Testis (tissue), 2 donors: ENCODE data around the gene IRGQ.

ENCODE experiments used
- CTCF ChIP-seq, 3 experiments: fragments of 450-650 bp in 2 of 3; fragments of 200-600 bp in 1 of 3; sonication (generic) in 1 of 3; IDR thresholded peaks; one replicate each; pipeline ENCODE4 v1.5.1; 2016 to 2019; ENCODE audit warnings: antibody characterized with exemption in 3 of 3, mild to moderate bottlenecking in 2 of 3, moderate library complexity in 1 of 3
- POLR2A ChIP-seq: fragments of 450-650 bp; IDR thresholded peaks from one replicate; pipeline ENCODE4 v1.6.1; 2017; ENCODE audit warnings: antibody characterized with exemption, mild to moderate bottlenecking, moderate library complexity

DNA sequence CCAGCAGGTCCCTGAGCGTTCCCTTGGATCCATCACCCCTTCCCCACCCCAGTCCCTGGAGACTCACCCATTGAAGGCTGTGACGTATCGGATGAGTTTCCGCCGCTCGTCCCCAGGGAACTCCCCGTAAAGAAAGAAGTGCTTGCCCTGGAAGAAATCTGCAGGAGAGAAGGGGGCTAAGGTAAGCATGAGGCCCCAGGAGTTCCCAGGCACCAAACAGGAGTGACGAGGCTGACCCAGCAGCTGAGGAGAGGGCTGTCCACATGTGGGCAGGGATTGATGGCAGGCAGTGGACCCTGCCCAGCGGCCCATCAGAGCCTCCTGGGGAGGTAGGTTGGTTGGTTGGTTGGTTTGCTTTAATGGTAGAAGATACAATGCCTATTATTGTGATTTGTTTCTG, 51.9 kb downstream of the IRGQ start:
- no peak for TF ChIP-seq CTCF (IDR thresholded peaks at IDR 0.05)
- no peak for TF ChIP-seq POLR2A
